RPMI7951 (cell line): ENCODE measurements around the gene CUBN. TPM values are rescaled to one million over a fixed set of nuclear protein-coding genes. Genes with fewer than 3 reads are reported as not detected.
A peak's percentile ranks its signal among the peaks of the same experiment; 100 is the strongest.

Source experiments
- DNase-seq: peaks from one replicate; pipeline ENCODE4 v3.0.0-alpha.2; 2012; ENCODE audit warnings: low read depth
- total RNA-seq: library from RNA; depleted of rRNA; stranded (reverse); fragments of >200 nt; shearing (Covaris generic); gene quantifications from 2 replicates; pipeline ENCODE4 v1.2.3, GENCODE V29; 2014

The CUBN gene
- total RNA-seq, 1 experiment from 2014 or later = 2.9 TPM

GRCh38 chr10:16952080-16952479 is 177.5 kb downstream of the CUBN start:
- no peak for DNase-seq

GRCh38 chr10:16950656-16951601 is 178.7 kb downstream of the CUBN start:
- DNase-seq = peak; percentile 88

DNA sequence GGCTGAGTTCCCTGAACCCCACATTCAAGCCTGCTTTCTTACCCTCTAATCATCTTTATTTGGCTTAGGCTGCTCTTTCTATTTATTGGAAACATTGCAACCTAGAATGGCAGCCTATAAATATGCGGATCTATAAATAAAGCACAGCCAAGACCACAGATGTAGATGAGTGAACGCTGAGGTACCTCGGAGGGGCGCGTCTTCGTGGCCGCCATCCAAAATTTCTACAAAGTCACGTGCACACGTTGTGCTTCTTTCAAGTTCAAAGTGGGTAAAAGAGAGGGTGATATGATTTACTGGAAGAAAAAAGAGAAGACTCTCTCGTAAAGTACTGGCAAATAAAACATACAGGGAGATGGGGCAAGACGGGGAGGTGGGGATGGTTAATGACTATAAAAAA is 179.8 kb downstream of the CUBN start:
- DNase-seq = peak; percentile 71

GRCh38 chr10:16948361-16948760 is 181.2 kb downstream of the CUBN start:
- no peak for DNase-seq

GRCh38 chr10:16947069-16947468 is 182.5 kb downstream of the CUBN start:
- DNase-seq = no peak

DNA sequence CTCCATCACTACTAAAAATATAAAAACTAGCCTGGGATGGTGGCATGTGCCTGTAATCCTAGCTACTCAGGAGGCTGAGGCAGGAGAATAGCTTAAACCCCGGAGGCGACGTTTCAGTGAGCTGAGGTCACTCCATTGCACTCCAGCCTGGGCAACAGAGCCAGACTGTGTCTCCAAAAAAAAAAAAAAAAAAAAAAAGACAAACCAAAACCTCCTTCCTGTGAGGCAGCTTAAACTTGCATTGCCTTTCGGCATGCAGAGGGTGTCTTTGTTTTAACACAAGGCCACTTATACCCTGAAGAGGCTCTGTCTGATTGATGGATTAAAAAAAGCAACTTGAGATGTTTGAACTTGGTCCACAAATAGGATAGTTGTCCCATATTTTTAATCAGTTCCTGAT is 184.0 kb downstream of the CUBN start:
- peak; percentile 90 for DNase-seq

DNA sequence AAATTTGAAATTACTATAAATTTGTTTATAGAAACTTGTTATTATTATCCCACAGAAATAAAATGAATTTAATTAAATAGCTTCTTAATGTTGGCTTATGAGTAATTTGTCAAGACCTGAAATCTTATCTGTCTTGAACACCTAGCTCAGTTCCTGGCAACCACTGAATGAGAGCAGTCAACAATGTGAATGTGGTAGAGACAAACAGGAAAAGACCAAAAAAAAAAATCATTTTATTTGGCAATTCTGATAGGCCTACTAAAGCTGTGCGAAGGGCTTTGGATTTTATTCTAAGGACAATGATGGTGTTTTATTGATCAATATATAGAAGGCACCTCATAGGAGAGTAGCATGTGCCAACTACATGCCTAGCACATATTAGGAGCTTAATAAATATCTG is 184.6 kb downstream of the CUBN start:
- DNase-seq = no peak

DNA sequence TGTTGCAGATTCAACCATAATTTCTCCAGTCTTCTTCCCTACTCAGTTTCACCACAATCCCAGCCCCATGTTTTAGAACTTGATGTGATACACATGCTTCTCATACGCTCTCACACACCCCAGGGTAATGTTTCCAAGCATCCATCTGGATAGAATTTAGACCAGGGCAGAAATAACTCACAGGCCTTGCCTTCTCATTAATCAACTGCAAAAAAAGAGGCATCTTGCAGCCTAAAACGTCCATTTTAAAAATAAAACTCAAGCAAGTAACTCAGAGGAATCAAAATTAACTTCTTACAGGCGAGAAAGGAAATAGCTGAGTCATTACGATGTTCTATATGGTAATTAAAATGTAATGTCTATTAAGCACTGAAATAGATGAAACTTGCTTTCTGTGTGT is 185.2 kb downstream of the CUBN start:
- DNase-seq = peak; percentile 94

- peak; percentile 70 for DNase-seq
Measured at GRCh38 chr10:16943295-16944285, 186.0 kb downstream of the CUBN start.

GRCh38 chr10:16942381-16943078 is 187.1 kb downstream of the CUBN start:
- no peak for DNase-seq

DNA sequence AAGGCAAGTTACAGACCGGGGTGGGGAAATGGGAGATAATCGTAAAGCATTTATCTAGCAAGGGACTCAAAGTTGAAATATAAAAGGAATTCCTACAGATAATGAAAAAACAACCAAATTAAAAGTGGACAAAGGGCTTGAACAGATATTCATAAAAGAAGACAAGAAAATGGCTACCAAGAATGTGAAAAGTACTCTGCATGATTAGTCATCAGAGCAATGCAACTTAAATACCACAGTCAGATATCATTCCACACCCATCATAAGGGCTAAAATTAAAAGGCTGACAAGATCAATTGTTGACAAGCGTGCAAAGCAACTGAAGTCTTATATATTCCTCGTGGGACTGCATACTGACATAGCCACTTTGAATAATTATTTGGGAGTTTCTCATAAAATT is 187.7 kb downstream of the CUBN start:
- peak; percentile 66 for DNase-seq

- no peak for DNase-seq
Measured at GRCh38 chr10:16941067-16941466, 188.5 kb downstream of the CUBN start.

GRCh38 chr10:16938952-16939351 is 190.7 kb downstream of the CUBN start:
- DNase-seq = no peak

GRCh38 chr10:16934461-16934860 is 195.2 kb downstream of the CUBN start:
- DNase-seq = no peak

- DNase-seq = no peak
Measured at GRCh38 chr10:16933783-16934182, 195.8 kb downstream of the CUBN start.

GRCh38 chr10:16931930-16932329 is 197.7 kb downstream of the CUBN start:
- no peak for DNase-seq

- DNase-seq = no peak
Measured at GRCh38 chr10:16930540-16930939, 199.1 kb downstream of the CUBN start.

DNA sequence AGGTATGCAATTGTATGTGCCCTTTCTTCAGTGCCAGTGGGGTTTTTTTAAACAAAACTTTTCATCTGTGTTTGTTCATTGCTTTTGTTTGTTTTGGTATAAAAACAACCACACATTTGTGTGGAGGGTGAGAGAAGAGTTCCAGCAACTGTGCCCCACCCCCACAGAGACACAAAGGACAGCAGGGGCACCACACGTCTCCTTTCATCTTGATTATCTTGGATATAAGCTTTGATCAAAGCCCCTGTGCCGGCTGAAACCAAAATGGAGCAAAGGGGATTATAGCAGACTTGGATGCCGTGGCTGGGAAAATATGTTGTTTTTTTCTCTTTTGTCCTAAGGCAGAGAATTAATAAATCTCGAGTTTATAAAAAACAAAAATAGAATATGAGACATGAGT is 200.5 kb downstream of the CUBN start:
- DNase-seq = no peak

DNA sequence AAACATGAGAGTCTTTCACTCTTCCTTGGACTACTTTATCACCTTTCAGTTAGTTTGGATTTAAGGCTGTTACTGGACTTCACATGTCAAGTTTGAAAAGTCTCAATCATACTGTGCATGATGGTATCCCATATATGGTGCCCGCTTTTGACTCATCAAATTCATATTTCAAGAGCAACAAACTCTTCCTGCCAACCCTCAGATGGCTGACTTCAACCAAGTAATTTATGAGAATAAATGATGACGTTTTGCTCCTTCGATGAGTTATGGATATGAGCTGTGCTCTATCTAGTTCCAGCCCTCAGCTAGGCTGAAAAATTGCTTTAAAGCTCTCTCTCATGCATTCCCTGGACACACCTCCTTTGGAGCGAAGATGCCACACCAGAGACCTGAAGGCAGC is 202.1 kb downstream of the CUBN start:
- no peak for DNase-seq

DNA sequence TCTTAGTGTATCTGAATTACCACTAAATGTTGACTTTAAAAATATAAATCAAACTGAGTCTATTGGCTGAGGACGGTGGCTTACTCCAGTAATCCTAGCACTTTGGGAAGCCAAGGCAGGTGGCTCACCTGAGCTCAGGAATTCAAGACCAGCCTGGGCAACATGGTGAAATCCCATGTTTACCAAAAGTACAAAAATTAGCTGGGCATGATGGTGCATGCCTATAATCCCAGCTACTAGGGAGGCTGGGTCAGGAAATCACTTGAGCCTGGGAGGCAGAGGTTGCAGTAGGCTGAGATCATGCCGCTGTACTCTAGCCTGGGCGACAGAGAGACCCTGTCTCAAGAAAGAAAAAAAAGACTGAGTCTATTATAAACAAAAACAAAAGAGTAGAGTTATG is 205.9 kb downstream of the CUBN start:
- DNase-seq = no peak

GRCh38 chr10:16923309-16923708 is 206.3 kb downstream of the CUBN start:
- DNase-seq = no peak
